ENCODE data around the gene BRI3BP.

- TF ChIP-seq POLR2A (IDR thresholded peaks at IDR 0.05), result no peak
- TF ChIP-seq CTCF (IDR thresholded peaks at IDR 0.05), result no peak
- no peak for TF ChIP-seq EP300 (IDR thresholded peaks at IDR 0.05)
Measured at GRCh38 chr12:125001636-125002035, 8.2 kb downstream of the BRI3BP start.

All from sigmoid colon (tissue), 4 donors.